Measurements from ENCODE around the gene TBC1D7.

The TBC1D7 gene

DNA sequence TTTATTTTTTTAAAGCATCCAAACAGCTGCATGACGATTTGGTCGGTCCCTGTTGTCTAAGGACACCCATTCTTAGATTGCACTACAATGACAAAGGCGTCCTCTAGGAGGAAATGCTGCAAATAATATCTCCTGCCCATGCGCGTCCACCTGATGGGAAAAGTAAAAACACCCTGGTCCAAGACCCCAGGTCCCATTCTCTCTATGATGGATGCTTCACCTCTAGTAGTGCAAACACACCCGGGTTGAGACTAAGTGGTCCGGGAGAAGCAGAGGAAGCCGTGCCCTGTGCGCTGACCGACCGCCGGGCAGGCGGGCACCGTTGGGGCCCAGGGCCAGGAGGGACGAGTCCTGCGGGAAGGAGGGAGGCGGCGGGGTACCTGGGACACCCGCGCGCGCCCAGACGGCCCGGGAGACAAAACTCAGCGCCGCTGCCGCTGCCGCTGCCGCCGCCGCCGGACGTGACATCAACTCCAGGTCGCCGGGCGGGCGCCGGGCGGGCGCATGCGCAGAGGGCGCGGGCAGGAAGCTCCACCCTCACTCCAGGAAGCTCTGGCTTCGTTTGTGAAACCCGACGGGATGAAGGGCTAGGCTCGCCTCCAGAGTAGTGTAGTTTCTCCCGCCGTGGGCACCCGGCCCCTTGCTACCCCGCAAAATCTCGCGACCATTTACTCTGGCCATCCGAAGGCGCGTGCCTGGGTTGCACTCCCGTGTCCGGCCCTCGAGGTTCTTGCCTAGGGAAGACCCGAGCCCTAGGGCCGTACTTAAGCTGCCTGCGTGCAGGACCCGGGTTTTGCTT, at the start of gene TBC1D7:
Gene TBC1D7 (minus strand): TSS at position 462 of the 799 bp plus-strand sequence. CDS start 1,639 bp downstream, outside the sequence.
- TF ChIP-seq, protein P1, sequence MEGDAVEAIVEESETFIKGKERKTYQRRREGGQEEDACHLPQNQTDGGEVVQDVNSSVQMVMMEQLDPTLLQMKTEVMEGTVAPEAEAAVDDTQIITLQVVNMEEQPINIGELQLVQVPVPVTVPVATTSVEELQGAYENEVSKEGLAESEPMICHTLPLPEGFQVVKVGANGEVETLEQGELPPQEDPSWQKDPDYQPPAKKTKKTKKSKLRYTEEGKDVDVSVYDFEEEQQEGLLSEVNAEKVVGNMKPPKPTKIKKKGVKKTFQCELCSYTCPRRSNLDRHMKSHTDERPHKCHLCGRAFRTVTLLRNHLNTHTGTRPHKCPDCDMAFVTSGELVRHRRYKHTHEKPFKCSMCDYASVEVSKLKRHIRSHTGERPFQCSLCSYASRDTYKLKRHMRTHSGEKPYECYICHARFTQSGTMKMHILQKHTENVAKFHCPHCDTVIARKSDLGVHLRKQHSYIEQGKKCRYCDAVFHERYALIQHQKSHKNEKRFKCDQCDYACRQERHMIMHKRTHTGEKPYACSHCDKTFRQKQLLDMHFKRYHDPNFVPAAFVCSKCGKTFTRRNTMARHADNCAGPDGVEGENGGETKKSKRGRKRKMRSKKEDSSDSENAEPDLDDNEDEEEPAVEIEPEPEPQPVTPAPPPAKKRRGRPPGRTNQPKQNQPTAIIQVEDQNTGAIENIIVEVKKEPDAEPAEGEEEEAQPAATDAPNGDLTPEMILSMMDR (conservative IDR thresholded peaks at IDR 0.05; ENCODE audit: low read depth, low read length), result peak; percentile 15
- peak within 1 kb of the TSS; percentile 89 for H3K4me3 ChIP-seq (ENCODE audit: low read depth, low read length)
- peak; percentile 94 for DNase-seq (ENCODE audit: low read depth)

DNA sequence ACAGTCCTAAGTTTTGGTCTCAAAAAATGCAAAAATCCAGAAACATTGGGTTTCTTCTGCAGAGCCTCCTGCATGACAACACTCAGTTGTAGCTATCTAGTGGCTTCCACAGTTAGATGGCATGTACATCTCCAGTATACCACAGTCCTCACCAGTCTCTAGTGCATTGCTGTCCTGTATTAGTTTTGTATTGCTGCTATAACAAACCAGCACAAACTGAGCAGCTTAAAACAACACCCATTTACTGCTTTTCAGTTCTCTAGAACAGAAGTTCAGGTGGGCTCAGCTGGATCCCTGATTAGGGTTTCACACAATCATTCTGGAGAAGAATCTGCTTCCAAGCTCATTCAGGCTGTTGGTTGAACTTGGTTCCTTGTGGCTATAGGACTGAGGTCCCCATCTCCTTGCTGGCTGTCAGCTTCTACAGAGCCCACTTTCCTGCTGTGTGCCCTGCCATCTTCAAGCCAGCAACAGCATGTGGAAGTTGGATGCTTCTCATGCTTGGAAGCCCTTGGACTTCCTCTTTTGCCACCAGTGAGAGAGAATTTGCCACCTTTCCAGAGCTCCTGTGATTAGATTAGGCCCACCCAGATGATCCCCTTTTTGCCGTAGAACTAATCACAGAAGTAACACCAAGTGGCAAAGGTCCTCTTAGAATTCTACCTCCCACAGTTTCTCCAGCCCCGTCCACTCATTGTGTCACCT, 48.9 kb upstream of the TBC1D7 start:
- no peak for DNase-seq (ENCODE audit: low read depth)
- no peak overlapping the region for H3K4me3 ChIP-seq (ENCODE audit: low read depth, low read length)
- TF ChIP-seq, protein P1 (conservative IDR thresholded peaks at IDR 0.05; ENCODE audit: low read depth, low read length), result no peak

DNA sequence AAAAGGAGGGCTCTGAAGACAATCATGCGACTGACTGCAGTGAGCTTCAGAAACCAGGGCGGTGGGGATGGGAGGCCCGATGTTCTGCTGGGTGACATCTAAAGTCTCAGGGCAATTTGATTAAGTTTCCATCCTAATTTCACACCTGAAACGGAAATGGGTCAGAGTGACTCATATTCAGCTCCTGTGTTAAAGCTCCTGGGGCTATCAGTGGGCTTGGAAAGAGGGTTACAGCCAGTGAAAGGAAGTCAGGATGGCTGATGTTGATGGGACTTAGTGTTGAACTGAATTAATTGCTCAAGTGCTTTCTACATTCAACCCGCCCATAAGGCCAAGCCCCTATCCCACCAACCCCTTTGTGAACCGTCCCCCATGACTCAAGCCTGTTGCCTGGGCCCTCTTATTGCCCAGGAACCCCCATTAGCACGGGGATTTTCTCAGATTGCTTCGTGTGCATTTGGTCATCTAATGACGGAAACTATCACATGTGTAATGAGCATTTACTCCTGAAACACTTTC, 47.1 kb upstream of the TBC1D7 start:
- TF ChIP-seq, protein P1 (conservative IDR thresholded peaks at IDR 0.05; ENCODE audit: low read depth, low read length), result no peak
- DNase-seq (ENCODE audit: low read depth), result no peak
- H3K4me3 ChIP-seq (ENCODE audit: low read depth, low read length), result no peak overlapping the region

DNA sequence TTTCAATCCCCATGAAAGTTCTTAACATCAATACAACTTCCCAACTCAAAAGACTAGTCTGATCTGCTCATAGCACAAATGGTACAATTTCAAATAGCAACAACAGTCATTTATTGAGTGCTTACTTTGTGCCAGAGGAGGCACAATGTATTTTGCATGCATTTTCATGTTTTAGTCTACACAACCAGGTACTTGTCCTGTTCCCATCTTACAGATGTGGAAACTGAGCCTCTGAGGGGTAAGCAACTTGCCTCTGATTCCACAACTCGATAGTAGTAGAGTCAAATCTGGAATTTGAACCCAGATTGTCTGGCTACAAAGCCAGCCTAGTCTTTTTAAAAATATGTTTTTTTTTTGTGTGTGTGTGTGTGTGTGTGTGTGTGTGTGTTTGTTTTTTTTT, 45.6 kb upstream of the TBC1D7 start:
- TF ChIP-seq, protein P1 (conservative IDR thresholded peaks at IDR 0.05; ENCODE audit: low read depth, low read length), result no peak
- no peak for DNase-seq (ENCODE audit: low read depth)
- no peak overlapping the region for H3K4me3 ChIP-seq (ENCODE audit: low read depth, low read length)

DNA sequence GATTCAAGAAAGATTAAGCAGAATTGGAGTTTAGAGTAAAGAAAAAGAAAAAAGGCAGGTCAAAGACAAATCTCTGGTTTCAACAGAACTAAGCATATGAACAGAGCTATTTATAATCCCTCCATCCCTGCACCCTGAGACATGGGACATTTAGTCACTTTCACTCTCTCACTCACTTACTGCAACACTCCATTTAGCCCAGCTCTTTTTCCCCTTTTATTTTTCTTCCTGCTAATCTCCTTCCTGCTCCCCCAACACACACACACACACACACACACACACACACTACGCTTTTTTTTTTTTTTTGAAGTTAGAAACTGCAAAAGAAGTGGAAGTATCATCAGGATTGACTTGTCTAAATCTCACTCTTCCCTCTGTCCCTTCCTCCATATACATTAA, 45.1 kb upstream of the TBC1D7 start:
- H3K4me3 ChIP-seq (ENCODE audit: low read depth, low read length), result no peak overlapping the region
- TF ChIP-seq, protein P1 (conservative IDR thresholded peaks at IDR 0.05; ENCODE audit: low read depth, low read length), result no peak

DNA sequence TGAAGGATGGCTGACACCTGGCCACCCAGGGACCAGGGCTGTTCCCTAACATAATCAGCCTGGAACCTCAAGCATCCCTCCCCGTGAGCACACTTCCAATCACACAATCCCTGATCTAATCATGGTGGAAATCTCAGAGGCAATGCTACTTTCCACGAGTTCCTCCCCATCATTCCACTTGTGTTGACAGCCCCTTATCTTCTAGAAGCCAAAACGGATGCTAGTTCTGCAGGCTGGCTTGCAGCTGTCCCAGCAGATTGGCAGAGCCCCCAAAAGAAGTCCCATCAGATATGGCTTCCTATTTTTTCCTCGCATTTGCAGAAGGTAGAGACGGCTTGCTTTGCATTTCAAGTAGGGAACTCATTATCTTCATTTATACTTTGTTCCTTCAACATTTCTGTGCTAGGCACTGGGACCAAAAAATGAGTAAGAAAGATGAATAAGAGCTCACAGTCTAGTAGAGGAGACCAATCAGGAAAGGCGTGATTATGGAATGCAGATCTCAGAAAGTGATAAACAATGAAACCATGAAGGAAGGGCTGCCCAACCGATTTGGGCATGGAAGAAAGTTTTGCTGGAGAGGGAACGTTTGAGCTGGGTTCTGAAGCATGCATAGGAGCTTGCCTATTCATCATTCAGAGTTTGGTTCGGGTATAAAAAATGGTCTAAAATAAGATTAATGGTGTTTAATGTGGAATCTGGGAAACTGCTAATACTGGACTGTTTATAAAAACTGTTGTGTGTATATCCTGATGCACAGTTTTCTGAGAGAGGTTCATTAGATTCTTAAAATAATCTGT, 44.6 kb upstream of the TBC1D7 start:
- DNase-seq (ENCODE audit: low read depth), result no peak
- TF ChIP-seq, protein P1 (conservative IDR thresholded peaks at IDR 0.05; ENCODE audit: low read depth, low read length), result no peak
- H3K4me3 ChIP-seq (ENCODE audit: low read depth, low read length), result no peak overlapping the region

More for the DNA sequence above, 45.1 kb upstream of the TBC1D7 start:
- DNase-seq (ENCODE audit: low read depth), result peak; percentile 45

Measured in choroid plexus epithelial cell (primary cell).